GM19099 (cell line): ENCODE results near the gene MED15.

Experiments used
- POLR2A ChIP-seq: IDR thresholded peaks from 3 replicates; pipeline ENCODE4 v1.6.1; 2011; ENCODE audit warnings: low read depth; ENCODE audit not compliant: insufficient read length; ENCODE audit errors: extremely low read depth

Gene MED15

DNA sequence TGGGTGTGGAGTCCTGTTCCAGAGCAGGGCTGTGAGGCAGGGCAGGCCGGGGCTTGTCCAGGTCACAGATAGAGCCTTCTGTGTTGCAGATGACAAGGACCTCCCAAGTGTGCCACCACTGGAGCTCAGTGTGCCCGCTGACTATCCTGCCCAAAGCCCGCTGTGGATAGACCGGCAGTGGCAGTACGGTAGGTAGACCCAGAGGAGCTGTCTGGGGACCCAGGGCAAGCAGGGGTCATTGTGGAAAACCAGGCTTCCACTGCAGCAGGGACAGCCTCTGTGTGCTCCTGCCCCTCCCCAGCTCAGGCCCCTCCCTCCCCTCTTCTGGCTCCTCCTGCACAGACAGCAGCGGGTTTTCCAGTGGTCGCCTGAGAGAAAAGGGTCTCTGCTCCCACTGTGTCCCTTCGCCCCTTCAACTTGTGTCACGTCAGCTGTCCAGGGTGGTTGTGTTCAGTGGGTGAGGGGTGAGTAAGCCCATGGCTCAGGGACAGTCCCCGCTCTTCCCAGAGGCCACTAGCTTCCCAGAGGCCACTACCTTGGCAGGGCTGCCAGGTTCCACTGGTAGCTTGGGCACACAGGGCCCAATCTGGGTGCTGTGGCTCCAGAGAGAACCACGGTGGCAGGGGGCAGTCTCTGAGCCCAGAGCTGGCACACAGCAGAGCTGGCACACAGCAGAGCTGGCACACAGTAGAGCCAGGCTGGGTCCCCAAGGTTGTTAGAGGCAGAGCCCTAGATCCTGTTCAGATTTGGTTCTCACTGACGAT, 78.4 kb downstream of the MED15 start:
- no peak for TF ChIP-seq POLR2A

DNA sequence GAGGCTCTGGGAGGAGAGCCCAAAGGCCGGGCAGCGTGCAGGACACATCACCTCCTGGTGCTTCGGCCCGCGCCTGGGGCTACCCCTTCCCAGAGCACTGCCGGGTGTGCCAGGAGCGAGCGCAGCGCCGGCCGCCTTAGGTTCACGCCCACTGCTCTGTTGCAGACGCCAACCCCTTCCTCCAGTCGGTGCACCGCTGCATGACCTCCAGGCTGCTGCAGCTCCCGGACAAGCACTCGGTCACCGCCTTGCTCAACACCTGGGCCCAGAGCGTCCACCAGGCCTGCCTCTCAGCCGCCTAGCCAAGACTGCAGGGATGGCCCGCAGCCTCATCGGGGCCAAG, 79.0 kb downstream of the MED15 start:
- no peak for TF ChIP-seq POLR2A

DNA sequence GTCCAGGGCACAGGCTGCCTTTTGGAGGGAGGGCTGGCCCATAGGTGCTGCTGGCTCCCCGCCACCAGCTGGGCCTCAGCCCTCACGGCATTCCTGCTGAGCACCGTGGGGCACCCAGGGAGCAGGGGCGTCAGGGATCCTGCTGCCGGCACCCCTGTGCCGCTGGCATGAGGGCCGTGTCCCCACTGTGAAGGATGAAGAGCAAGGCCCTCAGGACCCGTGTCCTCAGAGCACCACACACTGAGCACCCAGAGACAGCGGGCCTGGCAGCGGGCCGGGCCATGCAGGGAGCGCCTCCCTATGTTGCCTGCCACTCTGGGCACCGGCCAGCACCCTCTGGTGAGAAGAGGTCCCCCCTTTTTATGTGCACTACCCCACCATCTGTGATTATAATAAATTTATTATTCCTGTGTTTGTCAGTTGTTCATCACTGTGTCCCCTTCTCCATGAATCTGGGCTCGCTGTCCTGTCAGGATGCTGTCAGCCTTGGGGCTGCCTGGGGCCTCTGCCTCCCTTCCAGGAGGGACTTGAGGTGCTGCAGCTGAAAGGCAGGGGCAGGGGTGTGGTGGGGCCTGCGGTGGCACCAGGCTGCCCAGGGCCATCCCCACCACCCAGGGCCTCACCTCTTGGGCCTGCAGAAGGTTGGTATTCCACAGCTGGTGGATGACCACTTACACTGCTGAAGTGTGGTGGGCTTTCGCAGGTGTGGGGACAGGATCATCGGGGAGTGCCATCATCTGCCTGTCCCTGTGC, 80.0 kb downstream of the MED15 start:
- TF ChIP-seq POLR2A, result no peak

DNA sequence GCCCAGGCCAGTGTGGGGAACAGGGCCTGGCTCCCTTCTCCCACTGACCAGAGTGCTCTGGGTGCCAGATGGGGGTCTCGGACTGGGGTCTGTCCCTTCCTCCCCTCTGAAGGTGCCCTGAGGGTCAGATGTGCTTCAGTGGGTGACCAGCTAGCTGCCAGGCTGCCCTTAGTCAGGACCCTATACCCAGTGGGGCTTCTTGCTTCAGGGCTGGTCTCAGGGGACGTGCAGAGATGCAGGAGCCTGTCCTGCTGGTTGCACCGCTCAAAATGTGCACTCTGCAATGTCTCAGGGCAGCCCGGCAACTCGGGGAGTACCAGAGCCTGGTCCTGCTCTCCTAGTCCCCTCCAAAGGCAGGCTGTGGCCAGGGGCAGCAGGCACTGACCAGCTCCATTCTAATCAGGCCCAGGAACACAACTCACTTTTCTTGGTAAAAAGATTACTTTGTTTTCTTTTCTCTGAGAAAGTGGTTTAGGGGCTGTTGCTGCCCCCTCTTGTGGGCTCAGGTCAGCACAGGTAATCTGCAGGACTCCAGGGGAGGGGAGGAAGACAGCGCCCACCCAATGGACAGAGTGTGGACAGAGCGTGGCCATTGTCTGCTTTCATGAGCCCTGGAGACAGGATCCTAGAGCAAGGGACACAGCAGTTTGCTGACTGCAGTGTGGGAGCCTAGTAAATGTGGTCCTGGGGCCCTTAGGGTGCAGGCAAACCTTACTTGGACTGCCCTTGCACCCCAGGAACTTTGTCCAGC, 80.9 kb downstream of the MED15 start:
- TF ChIP-seq POLR2A, result no peak

DNA sequence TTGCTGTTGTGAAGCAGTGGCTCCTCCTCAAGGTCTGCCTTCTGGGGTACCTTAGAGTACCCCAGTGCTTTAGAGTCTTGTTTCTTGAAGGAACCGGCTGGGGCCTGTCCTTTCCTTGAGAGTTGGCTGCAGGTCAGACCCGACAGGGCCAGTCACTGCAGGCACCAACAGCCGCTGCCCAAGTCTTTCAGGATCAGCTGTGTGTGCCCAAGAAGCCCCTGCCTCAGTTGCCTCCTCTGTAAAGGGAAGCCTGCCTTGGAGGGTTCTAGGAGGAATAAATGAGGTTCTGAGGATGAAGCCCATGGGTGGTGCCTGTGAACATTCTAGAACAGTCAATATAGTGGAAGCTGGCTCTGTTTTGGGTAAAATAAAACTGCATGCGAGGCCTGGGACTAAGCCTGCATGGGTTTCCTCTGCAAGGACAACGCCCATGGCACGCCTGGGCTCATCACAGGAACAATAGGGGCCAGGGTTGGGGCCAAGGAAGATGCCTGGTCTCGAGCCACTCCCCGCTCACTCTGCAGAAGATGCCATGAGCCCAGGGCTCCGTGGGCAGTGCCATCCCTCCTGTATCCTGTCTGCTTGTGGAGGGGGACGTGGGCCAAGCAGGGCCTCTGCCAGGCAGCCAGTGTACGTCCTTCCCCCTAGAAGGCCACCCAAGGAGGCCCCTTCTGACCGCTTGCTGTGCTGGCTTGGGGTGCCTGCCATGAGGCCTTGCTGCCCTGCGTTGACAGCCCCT, 81.6 kb downstream of the MED15 start:
- peak; percentile 4 for TF ChIP-seq POLR2A

DNA sequence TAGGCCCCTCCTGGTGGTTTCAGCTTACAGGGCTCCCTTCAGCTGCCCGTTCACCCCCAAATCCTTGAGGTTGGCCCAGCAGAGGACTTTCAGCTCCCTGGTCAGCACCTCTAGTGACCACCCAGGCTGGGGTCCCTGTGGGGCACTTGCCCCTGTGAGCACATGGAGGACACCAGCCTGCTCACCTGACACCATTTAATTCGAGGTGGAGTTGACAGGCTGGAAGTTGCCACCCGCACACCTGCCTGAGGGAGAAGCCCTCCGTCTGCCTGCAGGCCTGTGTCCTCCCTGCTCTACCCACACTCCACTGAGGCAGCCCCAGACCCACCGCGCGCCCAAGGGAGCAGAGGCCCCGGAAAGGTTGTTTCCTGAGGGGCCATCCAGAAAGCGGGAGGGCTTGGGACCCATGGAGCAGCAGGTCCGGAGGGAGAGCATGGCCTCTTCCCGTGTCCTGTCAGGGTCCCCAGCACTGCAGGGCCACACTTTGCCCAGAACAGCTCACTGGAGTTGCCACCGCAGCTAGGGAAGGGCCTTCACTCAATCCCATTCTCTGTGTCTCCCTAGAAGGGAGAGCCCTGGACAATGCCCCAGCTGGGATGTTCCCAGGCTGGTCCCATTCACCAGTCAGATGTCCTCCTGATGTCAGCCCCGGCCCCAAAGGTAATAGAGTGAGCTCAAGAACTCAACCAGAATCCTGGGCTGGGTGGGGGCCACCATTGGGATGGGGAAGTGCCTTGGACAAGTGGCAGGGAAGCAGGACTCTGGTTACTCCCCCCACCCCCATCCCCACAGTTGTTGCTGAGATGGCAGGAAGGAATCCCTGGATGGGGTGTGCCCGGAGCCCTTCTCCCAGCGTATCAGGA, 82.4 kb downstream of the MED15 start:
- no peak for TF ChIP-seq POLR2A

DNA sequence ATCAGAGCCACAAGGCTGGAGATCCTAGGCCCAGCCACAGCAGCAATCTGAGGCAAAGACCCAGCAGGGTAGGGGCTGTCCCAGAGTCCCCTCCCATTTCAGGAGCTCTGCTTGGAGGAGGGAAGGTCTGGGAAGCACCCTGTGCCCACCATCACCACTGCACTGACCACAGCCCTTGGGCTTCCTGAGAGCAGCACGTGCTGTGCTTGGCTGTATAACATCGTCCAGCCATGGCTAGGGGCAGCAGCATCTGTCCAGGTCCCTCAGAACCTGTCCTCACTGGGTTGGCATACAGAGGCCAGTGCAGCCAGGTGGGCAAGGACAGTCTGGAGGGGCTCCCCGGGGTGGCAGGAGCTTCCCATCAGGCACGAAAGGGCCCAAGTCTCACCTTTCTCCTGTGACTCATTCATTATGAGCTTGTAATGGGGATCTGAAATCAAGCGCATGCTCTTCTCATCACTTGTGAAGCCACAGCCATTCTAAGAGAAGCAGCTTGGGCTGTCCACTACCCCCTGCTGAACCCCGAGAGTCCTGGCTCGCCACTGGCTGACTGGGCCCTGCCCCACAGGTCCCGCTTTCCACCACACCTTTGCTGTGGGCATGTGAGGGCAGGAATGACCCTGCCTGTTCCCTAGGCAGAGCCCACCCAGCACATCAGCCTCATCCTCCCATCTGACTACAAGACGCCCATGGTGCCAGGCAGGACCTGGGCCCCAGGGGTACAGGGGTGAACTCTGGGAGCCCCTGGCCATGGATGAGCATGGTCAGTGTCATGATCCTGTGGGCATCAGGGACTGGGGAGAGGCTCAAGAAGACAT, 83.3 kb downstream of the MED15 start:
- no peak for TF ChIP-seq POLR2A

DNA sequence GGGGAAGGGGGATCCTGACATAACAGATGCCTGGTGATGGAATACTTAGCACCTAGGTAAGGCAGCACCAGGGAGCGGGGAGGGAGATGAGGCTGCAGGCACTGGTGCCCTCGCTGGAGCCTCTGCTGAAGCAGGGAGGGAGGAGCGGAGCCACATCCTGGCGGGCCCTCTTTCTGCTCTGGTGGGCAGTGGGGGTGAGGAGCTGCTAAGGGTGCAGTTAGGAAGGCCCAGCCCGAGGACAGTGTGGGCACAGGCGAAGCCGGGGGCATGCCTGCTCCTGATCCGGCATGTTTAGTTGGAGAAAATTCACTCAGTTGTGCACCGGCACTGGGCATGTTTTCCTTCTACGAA, 83.9 kb downstream of the MED15 start:
- TF ChIP-seq POLR2A, result no peak

DNA sequence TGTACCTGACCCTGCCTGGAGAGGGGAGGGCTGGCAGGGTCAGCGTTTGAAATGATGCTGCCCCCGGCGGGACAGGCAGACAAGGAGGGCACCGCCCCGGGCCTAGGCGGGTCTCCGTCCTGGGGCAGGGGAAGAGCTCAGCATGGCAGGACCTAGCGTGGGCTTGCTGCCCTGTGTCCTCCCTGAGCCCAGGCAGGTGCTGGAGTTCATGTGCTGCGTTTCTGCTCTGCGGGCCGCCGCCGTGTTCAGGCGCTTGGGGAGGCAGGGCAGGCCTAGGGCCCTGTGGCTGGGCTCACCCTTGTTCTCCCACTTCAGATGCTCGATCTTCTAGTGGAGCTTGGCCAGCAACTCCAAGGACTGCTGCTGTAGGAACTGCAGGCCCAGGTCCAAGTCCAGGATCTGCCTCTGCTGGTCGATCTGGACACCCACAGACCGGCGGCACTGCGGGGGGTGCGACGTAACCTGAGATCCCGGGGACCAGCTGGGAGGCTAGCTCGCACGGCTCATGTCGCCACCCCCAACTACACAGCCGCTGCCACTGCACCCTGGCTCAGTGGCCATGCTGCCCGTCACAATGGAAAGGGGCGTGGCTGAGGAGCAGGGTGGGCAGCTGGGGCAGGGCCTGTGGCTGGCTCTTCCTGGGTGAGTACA, 84.4 kb downstream of the MED15 start:
- no peak for TF ChIP-seq POLR2A

DNA sequence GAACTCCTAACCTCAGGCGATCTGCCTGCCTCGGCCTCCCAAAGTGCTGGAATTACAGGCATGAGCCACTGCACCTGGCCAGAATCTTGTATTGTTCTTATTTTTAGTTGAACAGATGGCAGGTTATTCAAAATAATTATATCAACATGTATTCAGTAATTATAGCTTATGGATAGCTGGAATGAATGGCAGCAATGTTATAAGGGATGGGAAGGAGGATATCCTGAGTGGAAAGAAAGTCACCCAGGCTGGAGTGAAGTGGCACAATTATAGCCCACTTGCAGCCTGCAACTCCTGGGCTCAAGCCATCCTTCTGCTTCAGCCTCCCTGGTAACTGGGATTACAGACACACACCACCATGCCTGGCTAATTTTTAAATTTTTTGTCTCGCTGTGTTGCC, 88.1 kb downstream of the MED15 start:
- TF ChIP-seq POLR2A, result no peak

DNA sequence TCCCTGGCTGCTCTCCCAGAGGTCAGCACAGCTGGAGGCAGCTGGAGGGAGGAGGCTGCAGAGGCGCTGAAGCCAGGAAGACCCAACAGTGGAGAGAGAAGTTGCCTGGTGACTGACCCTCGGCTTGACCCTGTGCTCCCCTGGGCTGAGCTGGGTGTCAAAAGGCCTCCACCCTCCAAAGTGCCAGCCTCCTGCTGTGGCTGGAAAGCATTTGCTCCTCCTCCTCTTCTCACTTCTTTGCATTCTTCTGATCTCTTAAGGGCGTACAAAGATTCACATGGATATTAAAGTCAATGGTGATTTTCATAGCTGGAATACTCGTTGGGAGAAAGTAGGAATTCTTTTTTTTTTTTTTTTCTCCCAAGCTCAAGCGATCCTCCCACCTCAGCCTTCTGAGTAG, 91.7 kb downstream of the MED15 start:
- TF ChIP-seq POLR2A, result no peak

DNA sequence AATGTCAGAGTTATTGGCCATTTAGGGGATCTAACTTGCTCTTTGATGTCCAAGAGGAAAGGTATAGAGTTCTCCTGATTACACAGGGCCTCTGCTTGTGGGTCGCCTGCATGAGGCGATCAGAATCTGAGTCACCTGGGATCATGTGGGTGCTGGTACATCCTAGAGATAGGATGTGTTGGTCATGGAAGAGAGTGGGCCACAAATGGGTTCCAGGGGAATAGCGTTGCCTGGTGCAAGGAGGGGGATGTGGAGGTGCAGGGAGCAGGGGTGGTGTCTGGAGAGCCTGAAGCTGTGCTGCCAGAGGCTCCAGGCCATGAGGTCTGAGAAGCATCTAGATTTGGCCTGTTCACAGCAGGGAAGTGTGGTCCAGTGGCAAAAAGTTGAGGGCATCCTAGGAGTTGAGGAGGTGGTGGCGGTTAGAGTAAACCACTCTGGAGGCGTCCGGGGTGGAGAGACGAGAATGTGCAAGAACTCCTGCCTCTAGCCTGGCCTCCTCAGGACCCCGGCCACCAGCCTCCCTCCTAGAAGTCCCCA, 92.8 kb downstream of the MED15 start:
- TF ChIP-seq POLR2A, result no peak

DNA sequence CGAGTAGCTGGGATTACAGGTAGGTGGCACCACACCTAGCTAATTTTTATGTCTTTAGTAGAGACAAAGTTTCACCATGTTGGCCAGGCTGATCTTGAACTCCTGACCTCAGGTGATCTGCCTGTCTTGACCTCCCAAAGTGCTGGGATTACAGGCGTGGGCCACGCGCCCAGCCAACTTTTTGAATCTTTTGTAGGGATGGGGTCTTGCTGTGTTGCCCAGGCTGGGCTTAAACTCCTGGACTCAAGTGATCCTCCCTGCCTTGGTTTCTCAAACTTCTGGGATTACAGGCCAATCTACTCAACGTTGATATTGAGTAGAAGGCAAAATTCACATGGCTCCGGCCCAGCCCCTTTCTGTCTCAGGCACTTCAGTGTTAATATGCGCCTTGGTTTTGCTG, 93.9 kb downstream of the MED15 start:
- TF ChIP-seq POLR2A, result no peak
